Measurements from ENCODE around the gene ADGRL1. TPM values are rescaled to one million over a fixed set of nuclear protein-coding genes. Genes with fewer than 3 reads are reported as not detected.
"Not testable (repeated sequence)": the region's sequence is repeated elsewhere in the genome, so short reads cannot be mapped to it uniquely, and the experiment has no call there.

Gene ADGRL1
- polyA plus RNA-seq, 1 donor (not counting 4 experiments of a cell fraction or from before 2014, with no cell fraction given), result 3.2 TPM

GRCh38 chr19:14187561-14187960 is 18.4 kb downstream of the ADGRL1 start:
- Histone ChIP-seq H3K9me3 (ENCODE audit: control insufficient read depth, low read depth, low read length) (no peaks in the 10 kb centered on the region), H3K27ac (ENCODE audit: control insufficient read depth, insufficient read depth, low read length) (no peak overlapping the region), H2AFZ (ENCODE audit: control insufficient read depth, low read length) (no peak overlapping the region), H3K79me2 (ENCODE audit: control insufficient read depth, insufficient read depth, low read length) (no peaks in the 10 kb centered on the region), H3K4me3 (ENCODE audit: control insufficient read depth in 2 of 3, extremely low read depth in 1 of 3, insufficient read depth in 2 of 3, low read depth in 1 of 3, low read length in 3 of 3) (no peak overlapping the region), H3K4me1 (ENCODE audit: control insufficient read depth, extremely low read depth, insufficient read depth, low read length) (no peaks in the 10 kb centered on the region), H3K27me3 (ENCODE audit: control insufficient read depth, extremely low read depth, insufficient read depth, low read length) (no peaks in the 10 kb centered on the region), H3K36me3 (ENCODE audit: control insufficient read depth in 2 of 2, extremely low read depth in 1 of 2, insufficient read depth in 2 of 2, low read length in 2 of 2) (no peaks in the 10 kb centered on the region), H4K20me1 (ENCODE audit: control insufficient read depth, extremely low read depth, insufficient read depth, low read length) (no peaks in the 10 kb centered on the region), H3K9ac (ENCODE audit: control insufficient read depth, extremely low read depth, insufficient read depth, low read length) (no peak overlapping the region), H3K4me2 (ENCODE audit: control insufficient read depth, extremely low read depth, insufficient read depth, low read depth, low read length) (no peak overlapping the region), H3K9me1 (ENCODE audit: control insufficient read depth, extremely low read depth, insufficient read depth, low read length) (no peaks in the 10 kb centered on the region)
- TF ChIP-seq EZH2 (IDR thresholded peaks at IDR 0.05; ENCODE audit: low read length), result no peak
- TF ChIP-seq, protein P1, sequence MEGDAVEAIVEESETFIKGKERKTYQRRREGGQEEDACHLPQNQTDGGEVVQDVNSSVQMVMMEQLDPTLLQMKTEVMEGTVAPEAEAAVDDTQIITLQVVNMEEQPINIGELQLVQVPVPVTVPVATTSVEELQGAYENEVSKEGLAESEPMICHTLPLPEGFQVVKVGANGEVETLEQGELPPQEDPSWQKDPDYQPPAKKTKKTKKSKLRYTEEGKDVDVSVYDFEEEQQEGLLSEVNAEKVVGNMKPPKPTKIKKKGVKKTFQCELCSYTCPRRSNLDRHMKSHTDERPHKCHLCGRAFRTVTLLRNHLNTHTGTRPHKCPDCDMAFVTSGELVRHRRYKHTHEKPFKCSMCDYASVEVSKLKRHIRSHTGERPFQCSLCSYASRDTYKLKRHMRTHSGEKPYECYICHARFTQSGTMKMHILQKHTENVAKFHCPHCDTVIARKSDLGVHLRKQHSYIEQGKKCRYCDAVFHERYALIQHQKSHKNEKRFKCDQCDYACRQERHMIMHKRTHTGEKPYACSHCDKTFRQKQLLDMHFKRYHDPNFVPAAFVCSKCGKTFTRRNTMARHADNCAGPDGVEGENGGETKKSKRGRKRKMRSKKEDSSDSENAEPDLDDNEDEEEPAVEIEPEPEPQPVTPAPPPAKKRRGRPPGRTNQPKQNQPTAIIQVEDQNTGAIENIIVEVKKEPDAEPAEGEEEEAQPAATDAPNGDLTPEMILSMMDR (optimal IDR thresholded peaks at IDR 0.05 in 1 of 3, IDR thresholded peaks at IDR 0.05 in 1 of 3, conservative IDR thresholded peaks at IDR 0.05 in 1 of 3; ENCODE audit: extremely low read depth in 1 of 3, insufficient read depth in 2 of 3, low read length in 3 of 3), result no peak
- no peak for FAIRE-seq
- no peak for DNase-seq (ENCODE audit: low read depth, low spot score)
- dilution Hi-C loops (cut with MboI; ENCODE audit: extremely low pct_ligation_motif_present, low sequenced_read_pairs), result no loop called here

DNA sequence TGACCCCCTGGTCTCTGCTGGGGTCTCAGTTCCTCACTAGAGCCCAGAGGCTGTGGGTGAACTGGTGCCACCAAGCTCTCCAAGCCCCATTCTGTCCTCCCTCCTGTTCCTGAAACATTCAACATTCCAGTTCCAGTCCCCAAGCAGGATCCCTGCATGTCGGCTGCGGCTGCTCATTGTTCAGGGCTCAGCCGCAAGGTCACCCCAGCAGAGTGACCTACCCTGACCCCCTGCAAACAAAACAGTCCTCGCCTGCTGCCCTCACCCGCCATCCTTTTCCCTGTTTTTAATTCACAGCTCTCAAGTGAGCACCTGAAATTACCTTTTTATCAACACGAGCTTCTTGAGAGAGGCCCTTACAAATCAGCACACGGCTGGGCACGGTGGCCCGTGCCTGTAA is 19.3 kb downstream of the ADGRL1 start:
- H3K4me1 ChIP-seq (ENCODE audit: control insufficient read depth, extremely low read depth, insufficient read depth, low read length); dilution Hi-C loops (cut with MboI; ENCODE audit: extremely low pct_ligation_motif_present, low sequenced_read_pairs); FAIRE-seq; H3K79me2 ChIP-seq (ENCODE audit: control insufficient read depth, insufficient read depth, low read length); H3K27ac ChIP-seq (ENCODE audit: control insufficient read depth, insufficient read depth, low read length); H3K9me1 ChIP-seq (ENCODE audit: control insufficient read depth, extremely low read depth, insufficient read depth, low read length); H2AFZ ChIP-seq (ENCODE audit: control insufficient read depth, low read length); H3K36me3 ChIP-seq (ENCODE audit: control insufficient read depth in 2 of 2, extremely low read depth in 1 of 2, insufficient read depth in 2 of 2, low read length in 2 of 2); DNase-seq (ENCODE audit: low read depth, low spot score); H3K9ac ChIP-seq (ENCODE audit: control insufficient read depth, extremely low read depth, insufficient read depth, low read length); H3K4me2 ChIP-seq (ENCODE audit: control insufficient read depth, extremely low read depth, insufficient read depth, low read depth, low read length); H3K27me3 ChIP-seq (ENCODE audit: control insufficient read depth, extremely low read depth, insufficient read depth, low read length); H3K4me3 ChIP-seq (ENCODE audit: control insufficient read depth in 2 of 3, extremely low read depth in 1 of 3, insufficient read depth in 2 of 3, low read depth in 1 of 3, low read length in 3 of 3); H3K9me3 ChIP-seq (ENCODE audit: control insufficient read depth, low read depth, low read length); H4K20me1 ChIP-seq (ENCODE audit: control insufficient read depth, extremely low read depth, insufficient read depth, low read length): not testable (repeated sequence)

GRCh38 chr19:14185691-14186090 is 20.3 kb downstream of the ADGRL1 start:
- H3K79me2 ChIP-seq (ENCODE audit: control insufficient read depth, insufficient read depth, low read length); H3K4me1 ChIP-seq (ENCODE audit: control insufficient read depth, extremely low read depth, insufficient read depth, low read length); H3K27ac ChIP-seq (ENCODE audit: control insufficient read depth, insufficient read depth, low read length); H3K4me3 ChIP-seq (ENCODE audit: control insufficient read depth in 2 of 3, extremely low read depth in 1 of 3, insufficient read depth in 2 of 3, low read depth in 1 of 3, low read length in 3 of 3); H3K4me2 ChIP-seq (ENCODE audit: control insufficient read depth, extremely low read depth, insufficient read depth, low read depth, low read length); dilution Hi-C loops (cut with MboI; ENCODE audit: extremely low pct_ligation_motif_present, low sequenced_read_pairs); DNase-seq (ENCODE audit: low read depth, low spot score); H4K20me1 ChIP-seq (ENCODE audit: control insufficient read depth, extremely low read depth, insufficient read depth, low read length); FAIRE-seq; H3K9ac ChIP-seq (ENCODE audit: control insufficient read depth, extremely low read depth, insufficient read depth, low read length); H3K9me3 ChIP-seq (ENCODE audit: control insufficient read depth, low read depth, low read length); H3K36me3 ChIP-seq (ENCODE audit: control insufficient read depth in 2 of 2, extremely low read depth in 1 of 2, insufficient read depth in 2 of 2, low read length in 2 of 2); H3K27me3 ChIP-seq (ENCODE audit: control insufficient read depth, extremely low read depth, insufficient read depth, low read length); H3K9me1 ChIP-seq (ENCODE audit: control insufficient read depth, extremely low read depth, insufficient read depth, low read length); H2AFZ ChIP-seq (ENCODE audit: control insufficient read depth, low read length): not testable (repeated sequence)
